K562 (cell line): ENCODE data around the gene DIRAS3.

ENCODE experiments used
- CTCF ChIP-seq, 3 experiments: IDR thresholded peaks in 2 of 3; conservative IDR thresholded peaks in 1 of 3; 2 replicates each; pipeline ENCODE4 v1.5.1; 2011 to 2012; ENCODE audit warnings: low read length in 3 of 3, mild to moderate bottlenecking in 3 of 3, control low read depth in 2 of 3, improper control_type of control experiment in 1 of 3, inconsistent platforms in 1 of 3, low read depth in 1 of 3, mixed read lengths in 1 of 3, moderate library complexity in 1 of 3; ENCODE audit not compliant: insufficient read depth in 2 of 3
- EZH2 ChIP-seq: IDR thresholded peaks from 2 replicates; pipeline ENCODE4 v1.6.1; 2012; ENCODE audit warnings: low read depth, mild to moderate bottlenecking, inconsistent platforms, low read length, borderline replicate concordance
- POLR2AphosphoS5 ChIP-seq: IDR thresholded peaks from 2 replicates; pipeline ENCODE4 v1.6.1; 2011; ENCODE audit warnings: mild to moderate bottlenecking, low read depth, low read length, moderate library complexity; ENCODE audit not compliant: control insufficient read depth, insufficient read depth
- SNIP1 ChIP-seq: fragments of 450-650 bp; IDR thresholded peaks from 2 replicates; pipeline ENCODE4 v1.7.1; 2017; ENCODE audit warnings: low read depth, mild to moderate bottlenecking
- STAG1 ChIP-seq: sonication (generic); formaldehyde crosslinking; IDR thresholded peaks from 2 replicates; pipeline ENCODE4 v1.5.0; 2020; ENCODE audit warnings: missing genetic modification reagents, borderline replicate concordance
- TRIM24 ChIP-seq, 2 experiments: fragments of 450-650 bp; IDR thresholded peaks; 2 replicates each; pipeline ENCODE4 v1.6.1; 2016
- ZNF311 ChIP-seq: fragments of 250-450 bp; sonication (Bioruptor Pico); IDR thresholded peaks from 2 replicates; pipeline ENCODE4 v1.4.0; 2020; ENCODE audit warnings: mild to moderate bottlenecking, moderate library complexity
- ZNF707 ChIP-seq: fragments of 250-450 bp; sonication (Bioruptor Pico); conservative IDR thresholded peaks from 2 replicates; pipeline ENCODE4 v1.8.0; 2022; ENCODE audit warnings: inconsistent platforms, mild to moderate bottlenecking, moderate library complexity
- TF ChIP-seq, protein P1 (sequence below): sonication (generic); formaldehyde crosslinking; IDR thresholded peaks from 2 replicates; pipeline ENCODE4 v1.4.0; 2020; ENCODE audit warnings: mild to moderate bottlenecking, missing genetic modification reagents

- TF ChIP-seq TRIM24 (IDR thresholded peaks at IDR 0.05) (no peak), SNIP1 (no peak), ZNF311 (CRISPR knock-in tag) (no peak), ZNF707 (no peak), STAG1 (CRISPR knock-in tag) (no peak), EZH2 (no peak), POLR2AphosphoS5 (no peak), CTCF (IDR thresholded peaks at IDR 0.05 in 2 of 3, conservative IDR thresholded peaks at IDR 0.05 in 1 of 3; ENCODE audit: insufficient read depth in 2 of 3, low read depth in 1 of 3, low read length in 3 of 3) (no peak)
- TF ChIP-seq, protein P1, sequence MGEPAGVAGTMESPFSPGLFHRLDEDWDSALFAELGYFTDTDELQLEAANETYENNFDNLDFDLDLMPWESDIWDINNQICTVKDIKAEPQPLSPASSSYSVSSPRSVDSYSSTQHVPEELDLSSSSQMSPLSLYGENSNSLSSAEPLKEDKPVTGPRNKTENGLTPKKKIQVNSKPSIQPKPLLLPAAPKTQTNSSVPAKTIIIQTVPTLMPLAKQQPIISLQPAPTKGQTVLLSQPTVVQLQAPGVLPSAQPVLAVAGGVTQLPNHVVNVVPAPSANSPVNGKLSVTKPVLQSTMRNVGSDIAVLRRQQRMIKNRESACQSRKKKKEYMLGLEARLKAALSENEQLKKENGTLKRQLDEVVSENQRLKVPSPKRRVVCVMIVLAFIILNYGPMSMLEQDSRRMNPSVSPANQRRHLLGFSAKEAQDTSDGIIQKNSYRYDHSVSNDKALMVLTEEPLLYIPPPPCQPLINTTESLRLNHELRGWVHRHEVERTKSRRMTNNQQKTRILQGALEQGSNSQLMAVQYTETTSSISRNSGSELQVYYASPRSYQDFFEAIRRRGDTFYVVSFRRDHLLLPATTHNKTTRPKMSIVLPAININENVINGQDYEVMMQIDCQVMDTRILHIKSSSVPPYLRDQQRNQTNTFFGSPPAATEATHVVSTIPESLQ = no peak
Measured at GRCh38 chr1:68010543-68010942, 39.9 kb downstream of the DIRAS3 start.
